ELR (cell line): Measurements from ENCODE around the gene RND1.
"Not testable (repeated sequence)": the region's sequence is repeated elsewhere in the genome, so short reads cannot be mapped to it uniquely, and the experiment has no call there.

Source experiments
- DNase-seq: peaks from one replicate; pipeline ENCODE4 v3.0.0-alpha.2; 2015; ENCODE audit warnings: low read depth

Gene RND1

GRCh38 chr12:48865281-48866051 lies at the start of gene RND1:
TSS of gene RND1 (minus strand) at chr12:48865870. CDS start at chr12:48865767, 103 bp downstream.
- peak; percentile 93 for DNase-seq

GRCh38 chr12:48910196-48910595 lies 44.5 kb upstream of the RND1 start:
- no peak for DNase-seq

DNA sequence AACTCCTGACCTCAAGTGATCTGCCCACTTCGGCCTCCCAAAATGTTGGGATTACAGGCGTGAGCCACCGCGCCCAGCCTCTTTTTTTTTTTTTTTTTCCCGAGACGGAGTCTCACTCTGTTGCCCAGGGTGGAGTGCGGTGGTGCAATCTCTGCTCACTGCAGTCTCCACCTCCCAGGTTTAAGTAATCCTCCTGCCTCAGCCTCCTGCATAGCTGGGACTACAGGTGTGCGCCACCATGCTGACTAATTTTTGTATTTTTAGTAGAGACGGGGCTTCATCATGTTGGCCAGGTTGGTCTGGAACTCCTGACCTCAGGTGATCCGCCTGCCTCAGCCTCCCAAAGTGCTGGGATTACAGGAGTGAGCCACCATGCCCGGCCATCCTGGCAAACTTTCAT lies 44.0 kb upstream of the RND1 start:
- DNase-seq, result not testable (repeated sequence)

GRCh38 chr12:48907245-48907644 lies 41.6 kb upstream of the RND1 start:
- no peak for DNase-seq

DNA sequence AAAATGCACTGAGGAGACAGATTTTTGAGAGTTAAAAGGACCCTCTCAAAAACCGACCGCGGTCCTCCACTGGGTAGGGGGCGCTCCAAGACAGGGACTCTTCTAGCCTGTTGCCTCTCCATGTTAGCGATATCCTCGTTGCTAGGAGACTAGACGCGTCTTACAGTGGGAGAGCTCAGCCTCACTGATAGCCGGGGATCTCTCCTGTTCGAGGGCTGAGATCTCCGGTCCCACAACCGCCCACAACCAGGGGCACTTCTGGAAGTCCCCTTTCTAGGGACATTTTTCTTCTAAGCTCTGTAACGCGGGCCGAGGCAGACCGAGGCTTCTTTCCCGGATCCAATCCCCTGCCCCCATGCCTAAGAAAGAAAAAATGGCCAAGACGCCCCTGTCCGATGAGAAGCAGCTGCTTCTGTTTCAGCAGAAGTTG lies 38.3 kb upstream of the RND1 start:
- peak; percentile 85 for DNase-seq

DNA sequence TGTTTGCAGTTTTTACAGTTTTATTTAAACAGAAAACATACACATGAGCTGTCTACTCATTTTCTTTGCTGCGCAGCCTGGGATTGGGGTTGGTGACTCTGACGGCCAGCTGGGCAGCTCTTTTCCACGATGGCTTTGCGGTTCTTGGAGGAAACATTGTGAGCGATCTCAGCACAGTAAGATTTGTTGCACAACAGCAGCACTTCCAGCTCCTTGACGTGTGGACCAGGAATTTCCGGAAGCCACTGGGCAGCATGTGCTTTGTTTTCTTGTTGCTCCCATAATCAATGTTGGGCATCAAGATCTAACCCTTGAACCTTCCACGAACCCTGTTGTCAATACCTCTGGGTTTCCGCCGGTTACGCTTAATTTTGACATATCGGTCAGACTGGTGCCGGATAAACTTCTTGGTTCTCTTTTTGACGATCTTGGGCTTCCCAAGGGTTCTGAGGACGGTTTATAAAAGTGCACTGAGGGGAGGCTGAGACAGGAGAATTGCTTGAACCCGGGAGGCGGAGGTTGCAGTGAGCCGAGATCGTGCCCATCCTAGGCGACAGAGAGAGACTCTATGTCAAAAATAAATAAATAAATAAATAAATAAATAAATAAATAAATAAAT lies 37.8 kb upstream of the RND1 start:
- no peak for DNase-seq

GRCh38 chr12:48901278-48901677 lies 35.6 kb upstream of the RND1 start:
- peak; percentile 43 for DNase-seq

DNA sequence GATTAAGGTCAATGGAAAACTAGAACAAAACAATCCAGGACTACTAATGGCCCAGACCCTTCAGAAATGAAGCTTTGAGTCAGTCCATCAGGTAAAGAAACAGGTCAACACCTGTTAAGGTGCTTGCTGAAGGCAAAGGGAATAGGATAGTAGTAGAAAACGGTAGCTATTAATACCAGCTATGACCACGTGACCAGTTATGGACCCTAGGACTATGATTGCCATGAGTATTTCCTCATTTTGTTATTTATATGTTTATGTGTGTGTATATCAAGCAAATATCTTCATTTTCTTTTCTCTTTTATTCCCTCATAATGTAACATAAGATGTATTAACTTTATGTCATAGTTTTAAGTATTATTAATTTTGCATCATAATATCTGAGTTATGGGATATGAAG lies 34.0 kb upstream of the RND1 start:
- DNase-seq, result no peak

DNA sequence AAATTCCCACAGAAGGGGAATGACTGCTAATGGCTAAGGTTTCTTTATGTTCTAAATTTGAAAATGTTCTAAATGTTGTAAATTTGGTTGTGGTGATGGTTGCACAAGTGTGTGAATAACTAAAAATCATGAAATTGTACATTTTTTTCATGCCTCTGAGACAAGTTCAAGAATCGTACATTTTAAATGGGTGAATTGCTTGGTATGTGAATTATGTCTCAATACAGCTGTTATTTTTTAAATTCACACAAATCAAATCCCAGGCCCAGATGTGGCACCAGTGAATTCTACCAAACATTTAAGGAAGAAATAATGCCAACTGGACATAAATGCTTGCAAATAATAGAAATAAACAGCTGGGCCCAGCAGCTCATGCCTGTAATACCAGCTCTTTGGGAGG lies 28.6 kb upstream of the RND1 start:
- no peak for DNase-seq

DNA sequence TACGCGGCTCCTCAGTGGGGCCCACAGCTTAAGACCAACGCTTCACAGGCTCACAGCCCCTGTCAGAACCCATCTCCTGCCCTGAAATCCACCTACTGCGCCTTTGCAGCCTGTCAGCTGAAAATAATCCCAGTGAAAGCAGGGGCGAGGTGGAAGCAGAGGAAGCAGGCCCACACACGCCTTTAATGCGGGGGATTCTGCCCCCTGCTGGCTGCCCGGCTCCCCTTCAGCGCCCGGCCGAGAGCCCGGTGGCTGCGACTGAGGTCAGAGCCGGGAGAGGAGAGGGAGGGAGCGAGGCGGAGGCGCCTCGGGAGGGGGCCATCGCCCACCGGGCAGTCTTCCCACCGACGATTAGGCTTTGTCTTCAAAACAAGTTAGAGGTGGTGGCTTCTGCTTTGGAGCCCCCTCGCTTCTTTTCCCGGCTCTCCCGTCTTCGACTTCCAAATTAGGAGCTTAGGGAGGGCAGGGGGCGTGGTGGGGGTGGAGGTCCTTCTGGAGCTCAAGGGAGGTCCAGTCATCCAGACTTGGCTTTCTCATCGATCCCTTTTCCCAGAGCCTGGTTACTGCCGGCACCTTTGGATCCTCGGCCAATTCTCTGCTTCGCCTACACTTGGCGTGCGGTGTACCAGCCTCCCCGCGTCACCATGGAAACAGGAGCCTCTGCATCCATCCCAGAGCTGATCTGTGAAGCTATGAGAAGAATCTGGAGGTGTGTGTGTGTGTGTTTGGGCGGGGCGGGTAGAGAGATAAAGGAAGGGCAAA lies 25.2 kb upstream of the RND1 start:
- DNase-seq, result peak; percentile 76

GRCh38 chr12:48889679-48890078 lies 24.0 kb upstream of the RND1 start:
- no peak for DNase-seq

GRCh38 chr12:48883305-48884161 lies 17.9 kb upstream of the RND1 start:
- no peak for DNase-seq

DNA sequence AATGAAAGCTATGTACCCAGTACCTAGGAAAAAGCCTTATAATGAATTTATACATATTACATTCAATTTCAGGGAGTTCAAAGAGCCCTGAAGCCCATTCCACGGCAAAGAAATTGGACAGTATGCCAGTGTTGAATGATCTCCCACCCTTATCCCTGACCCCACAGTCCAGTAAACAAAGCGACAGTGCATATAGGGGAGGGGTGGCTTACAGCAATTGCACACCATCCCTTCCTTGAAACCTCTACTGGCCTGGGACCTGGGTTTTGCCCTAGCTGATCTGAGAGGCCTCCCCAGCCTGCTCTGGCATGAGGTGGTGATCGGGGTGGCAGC lies 17.3 kb upstream of the RND1 start:
- DNase-seq, result no peak

DNA sequence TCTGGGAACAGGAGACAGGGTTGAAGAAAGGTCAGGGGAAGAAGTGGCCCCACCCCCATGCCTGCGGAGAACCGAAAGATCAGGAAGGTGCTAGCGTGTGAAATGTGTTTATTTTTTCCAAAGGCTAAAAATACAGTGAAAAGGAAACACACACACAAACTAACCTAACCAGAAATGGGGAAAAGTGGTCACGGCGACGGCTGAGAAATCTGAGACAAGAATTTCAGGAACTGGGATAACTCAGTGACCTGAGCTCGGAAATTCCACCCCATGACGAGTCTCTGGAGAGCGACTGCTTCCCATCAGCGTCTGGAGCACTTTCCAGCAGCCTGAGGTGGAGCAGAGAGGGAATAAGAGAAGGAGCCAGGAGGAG lies 16.6 kb upstream of the RND1 start:
- DNase-seq, result peak; percentile 12

- no peak for DNase-seq
Measured at GRCh38 chr12:48881686-48882314, 16.1 kb upstream of the RND1 start.

- DNase-seq, result no peak
Measured at GRCh38 chr12:48880647-48881046, 15.0 kb upstream of the RND1 start.

GRCh38 chr12:48878548-48878947 lies 12.9 kb upstream of the RND1 start:
- DNase-seq, result no peak

- no peak for DNase-seq
Measured at GRCh38 chr12:48875944-48876515, 10.4 kb upstream of the RND1 start.

DNA sequence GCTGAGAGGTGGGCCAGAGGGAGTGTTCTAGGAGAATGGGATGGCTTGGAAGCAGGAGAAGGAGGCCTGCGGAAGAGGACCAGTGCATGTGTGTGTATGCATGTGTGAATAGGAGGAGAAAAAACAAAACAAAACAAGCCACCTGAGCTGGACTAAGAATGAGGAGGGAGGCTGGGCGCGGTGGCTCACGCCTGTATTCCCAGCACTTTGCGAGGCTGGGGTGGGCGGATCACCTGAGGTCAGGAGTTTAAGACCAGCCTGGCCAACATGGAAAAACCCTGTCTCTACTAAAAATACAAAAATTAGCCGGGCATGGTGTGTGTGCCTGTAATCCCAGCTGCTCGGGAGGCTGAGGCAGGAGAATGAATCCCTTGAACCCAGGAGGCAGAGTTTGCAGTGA lies 7.9 kb upstream of the RND1 start:
- DNase-seq, result not testable (repeated sequence)

GRCh38 chr12:48873096-48873495 lies 7.4 kb upstream of the RND1 start:
- no peak for DNase-seq

DNA sequence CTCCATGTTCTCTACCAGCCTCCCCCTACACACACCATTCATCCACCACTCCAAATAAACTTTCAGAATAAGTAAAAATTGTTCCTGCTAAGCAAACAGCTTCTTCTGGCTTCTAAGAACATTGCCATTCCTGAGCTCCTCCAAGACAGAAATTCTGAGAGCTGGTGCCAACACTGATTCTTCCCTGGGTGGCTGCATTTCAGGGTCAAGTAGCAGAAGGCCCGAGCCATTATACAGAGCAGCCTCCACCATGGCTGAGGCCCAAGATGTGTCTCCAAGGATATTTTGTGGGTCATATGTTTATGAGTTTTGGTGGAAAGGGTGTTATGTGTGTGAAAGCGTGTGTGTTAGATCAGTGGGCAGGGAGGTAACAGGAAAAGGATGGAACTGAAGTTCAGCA lies 3.5 kb upstream of the RND1 start:
- DNase-seq, result no peak
